ENCODE data around the gene ULK1. TPM values are rescaled to one million over a fixed set of nuclear protein-coding genes. Genes with fewer than 3 reads are reported as not detected.

The ULK1 gene
- polyA plus RNA-seq, 1 donor from 2014 or later = 19.0 TPM

GRCh38 chr12:131910302-131911027, 16.0 kb downstream of the ULK1 start:
- no peak overlapping the region for H3K4me3 ChIP-seq (ENCODE audit: low read length)
- no peaks in the 10 kb centered on the region for H3K9me3 ChIP-seq (ENCODE audit: low read length)
- TF ChIP-seq TAF1 (IDR thresholded peaks at IDR 0.05; ENCODE audit: low read depth) = no peak
- no peak for TF ChIP-seq RAD21 (conservative IDR thresholded peaks at IDR 0.05)
- no peak for TF ChIP-seq CTCF (IDR thresholded peaks at IDR 0.05; ENCODE audit: poor library complexity, severe bottlenecking)
- TF ChIP-seq EZH2 (IDR thresholded peaks at IDR 0.05; ENCODE audit: borderline replicate concordance, insufficient read depth, low read length, poor library complexity, severe bottlenecking) = no peak
- TF ChIP-seq EP300 (conservative IDR thresholded peaks at IDR 0.05; ENCODE audit: poor library complexity, severe bottlenecking) = no peak
- TF ChIP-seq POLR2AphosphoS5 (IDR thresholded peaks at IDR 0.05) = no peak
- TF ChIP-seq SMC3 (conservative IDR thresholded peaks at IDR 0.05; ENCODE audit: poor library complexity) = no peak
- no peak for TF ChIP-seq MXI1 (conservative IDR thresholded peaks at IDR 0.05; ENCODE audit: poor library complexity, severe bottlenecking)
- no peak for TF ChIP-seq REST (IDR thresholded peaks at IDR 0.05; ENCODE audit: borderline replicate concordance)
- H3F3A ChIP-seq (ENCODE audit: insufficient read depth, low read length, poor library complexity, severe bottlenecking) = no peaks in the 10 kb centered on the region
- H3K9me2 ChIP-seq (ENCODE audit: insufficient read depth, low read length) = no peaks in the 10 kb centered on the region
- no peak overlapping the region for H3K27ac ChIP-seq (ENCODE audit: low read length)
- no peaks in the 10 kb centered on the region for H3K79me2 ChIP-seq (replicated peaks; ENCODE audit: insufficient read depth, low read length)
- no peak overlapping the region for H3K9ac ChIP-seq (ENCODE audit: low read length)
- H3K27me3 ChIP-seq (ENCODE audit: insufficient read depth, low read depth, low read length) = no peaks in the 10 kb centered on the region
- no peak overlapping the region for H3K4me2 ChIP-seq (ENCODE audit: low read length)
- no peak overlapping the region for H2AFZ ChIP-seq (ENCODE audit: low read depth, low read length)
- no peaks in the 10 kb centered on the region for H3K36me3 ChIP-seq (ENCODE audit: insufficient read depth, low read length)
- H4K20me1 ChIP-seq (ENCODE audit: insufficient read depth) = no peaks in the 10 kb centered on the region

DNA sequence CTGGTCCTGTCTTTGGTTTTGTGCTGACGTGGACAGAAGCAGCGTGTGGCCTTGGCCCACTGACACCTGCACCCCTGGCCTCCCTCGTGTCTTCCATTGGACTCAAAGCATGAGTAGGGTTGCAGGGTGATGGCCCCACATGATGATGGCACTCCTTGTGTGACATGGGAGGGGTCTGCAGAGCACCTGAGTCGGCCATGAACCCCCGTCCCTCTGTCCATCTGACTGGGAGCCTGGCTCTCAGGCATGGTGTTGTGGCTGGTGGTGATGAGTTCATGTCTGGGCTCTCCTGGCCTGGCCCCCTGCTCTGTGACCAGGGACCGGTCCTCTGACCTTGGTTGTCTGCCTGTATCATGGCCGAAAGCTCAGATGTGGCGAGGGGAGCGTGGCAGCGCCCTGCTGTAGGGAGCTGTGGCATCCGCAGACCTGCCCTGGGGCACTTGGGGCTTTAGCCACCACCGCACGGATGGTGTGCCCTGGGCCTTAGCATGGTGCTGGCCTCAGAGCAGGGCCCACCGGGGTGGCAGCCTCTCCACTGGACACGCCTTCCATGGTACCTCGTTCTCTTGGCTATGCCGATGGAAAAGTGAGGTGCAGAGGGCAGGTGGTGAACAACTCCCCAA, 16.7 kb downstream of the ULK1 start:
- Histone ChIP-seq H3K4me2 (ENCODE audit: low read length) (no peak overlapping the region), H3K4me3 (ENCODE audit: low read length) (no peak overlapping the region), H3K79me2 (replicated peaks; ENCODE audit: insufficient read depth, low read length) (no peaks in the 10 kb centered on the region), H3K9me3 (ENCODE audit: low read length) (no peaks in the 10 kb centered on the region), H3K27ac (ENCODE audit: low read length) (no peak overlapping the region), H3K9ac (ENCODE audit: low read length) (no peak overlapping the region), H3K27me3 (ENCODE audit: insufficient read depth, low read depth, low read length) (no peaks in the 10 kb centered on the region), H3F3A (ENCODE audit: insufficient read depth, low read length, poor library complexity, severe bottlenecking) (no peaks in the 10 kb centered on the region), H4K20me1 (ENCODE audit: insufficient read depth) (no peaks in the 10 kb centered on the region), H3K36me3 (ENCODE audit: insufficient read depth, low read length) (no peaks in the 10 kb centered on the region), H2AFZ (ENCODE audit: low read depth, low read length) (no peak overlapping the region), H3K9me2 (ENCODE audit: insufficient read depth, low read length) (no peaks in the 10 kb centered on the region)
- TF ChIP-seq CTCF (IDR thresholded peaks at IDR 0.05; ENCODE audit: poor library complexity, severe bottlenecking) (no peak), REST (IDR thresholded peaks at IDR 0.05; ENCODE audit: borderline replicate concordance) (no peak), TAF1 (IDR thresholded peaks at IDR 0.05; ENCODE audit: low read depth) (no peak)
